GM23248 (cell line): ENCODE data around the gene CCM2. TPM values are rescaled to one million over a fixed set of nuclear protein-coding genes. Genes with fewer than 3 reads are reported as not detected.

Source experiments
- DNase-seq: peaks from one replicate; pipeline ENCODE4 v3.0.0-alpha.2; 2015
- H2AFZ ChIP-seq: fragments of 200-600 bp; sonication (generic); 2 replicates; pipeline ENCODE4 v1.6.1; 2016; ENCODE audit warnings: antibody characterized with exemption
- H3F3A ChIP-seq: fragments of 200-600 bp; sonication (generic); 2 replicates; pipeline ENCODE4 v1.6.1; 2016; ENCODE audit warnings: mild to moderate bottlenecking, antibody characterized with exemption, mixed run types; ENCODE audit not compliant: insufficient read depth
- H3K27ac ChIP-seq: fragments of 200-600 bp; sonication (generic); 2 replicates; pipeline ENCODE4 v1.5.1; 2016; ENCODE audit warnings: mild to moderate bottlenecking
- H3K27me3 ChIP-seq: fragments of 200-600 bp; sonication (generic); replicated peaks from 2 replicates; pipeline ENCODE4 v1.6.1; 2016; ENCODE audit warnings: mild to moderate bottlenecking; ENCODE audit not compliant: insufficient read depth
- H3K36me3 ChIP-seq: fragments of 200-600 bp; sonication (generic); 2 replicates; pipeline ENCODE4 v1.6.1; 2016; ENCODE audit warnings: low read depth, mild to moderate bottlenecking
- H3K4me1 ChIP-seq: fragments of 200-600 bp; sonication (generic); 2 replicates; pipeline ENCODE4 v1.6.1; 2016; ENCODE audit warnings: mild to moderate bottlenecking; ENCODE audit not compliant: insufficient read depth
- H3K4me2 ChIP-seq: fragments of 200-600 bp; sonication (generic); one replicate; pipeline ENCODE4 v1.6.1; 2016; ENCODE audit warnings: mild to moderate bottlenecking; ENCODE audit not compliant: unreplicated experiment
- H3K4me3 ChIP-seq: fragments of 200-600 bp; sonication (generic); 2 replicates; pipeline ENCODE4 v1.5.1; 2016; ENCODE audit warnings: mild to moderate bottlenecking
- H3K79me2 ChIP-seq: fragments of 200-600 bp; sonication (generic); 2 replicates; pipeline ENCODE4 v1.6.1; 2016; ENCODE audit warnings: mild to moderate bottlenecking; ENCODE audit not compliant: insufficient read depth
- H3K9ac ChIP-seq: fragments of 200-600 bp; sonication (generic); 2 replicates; pipeline ENCODE4 v1.6.1; 2016; ENCODE audit warnings: mild to moderate bottlenecking
- H3K9me2 ChIP-seq: fragments of 200-600 bp; sonication (generic); 2 replicates; pipeline ENCODE4 v1.6.1; 2016; ENCODE audit warnings: mixed run types, mild to moderate bottlenecking, moderate library complexity; ENCODE audit not compliant: insufficient read depth
- H3K9me3 ChIP-seq: fragments of 200-600 bp; sonication (generic); one replicate; pipeline ENCODE4 v1.6.1; 2017; ENCODE audit warnings: low read depth
- H4K20me1 ChIP-seq: fragments of 200-600 bp; sonication (generic); 2 replicates; pipeline ENCODE4 v1.6.0; 2016; ENCODE audit not compliant: insufficient read depth
- EZH2 ChIP-seq: fragments of 200-600 bp; sonication (generic); IDR thresholded peaks from 2 replicates; pipeline ENCODE4 v1.6.1; 2018; ENCODE audit warnings: antibody characterized with exemption, mild to moderate bottlenecking; ENCODE audit not compliant: insufficient read depth, poor library complexity, severe bottlenecking
- EZH2phosphoT487 ChIP-seq: fragments of 200-600 bp; sonication (generic); IDR thresholded peaks from 2 replicates; pipeline ENCODE4 v1.6.1; 2018; ENCODE audit warnings: antibody characterized with exemption, moderate library complexity, mild to moderate bottlenecking, low read depth; ENCODE audit not compliant: insufficient read depth
- WGBS, 2 experiments: methylation state at CpG; one replicate each; pipeline ENCODE4 v1.1.6; 2015 to 2017; ENCODE audit warnings: low lambda C conversion rate in 2 of 2, low coverage in 1 of 2; ENCODE audit errors: missing lambda C conversion rate in 2 of 2; 5-methylcytosine and 5-hydroxymethylcytosine counted together
- in situ Hi-C: fragments of 300-500 bp; cut with MboI; formaldehyde crosslinking; loops from 2 replicates; pipeline ENCODE4 v1.15.0; 2020
- polyA plus RNA-seq: library from polyadenylated mRNA; unstranded; fragments of >200 nt; fragmentation: Nextera tagmentation; extraction: Ambion mirVana; gene quantifications from 2 replicates; pipeline ENCODE4 v1.2.1, GENCODE V29; 2016
- total RNA-seq: library from RNA; depleted of rRNA; stranded (reverse); fragments of >200 nt; shearing (Covaris generic); gene quantifications from 2 replicates; pipeline ENCODE4 v1.2.3, GENCODE V29; 2014

Gene CCM2
- total and polyA plus RNA-seq, 2 experiments from 2014 or later: 63.8 to 69.3 TPM

- no peaks in the 10 kb centered on the region for H3K79me2 ChIP-seq
- no peaks in the 10 kb centered on the region; the same call in 1 of the 2 replicates for H4K20me1 ChIP-seq
- H3F3A ChIP-seq: no peaks in the 10 kb centered on the region
- H3K36me3 ChIP-seq: no peaks in the 10 kb centered on the region; the same call in 1 of the 2 replicates
- in situ Hi-C loops: no loop called here
- no peaks in the 10 kb centered on the region for H3K9me3 ChIP-seq
- H3K9ac ChIP-seq: no peak overlapping the region
- H3K4me1 ChIP-seq: no peaks in the 10 kb centered on the region
- H3K4me3 ChIP-seq: no peak overlapping the region
- no peak overlapping the region for H3K27ac ChIP-seq
- no peaks in the 10 kb centered on the region for H3K27me3 ChIP-seq
- whole genome bisulfite sequencing, 2 experiments: 82 to 84% methylated on average over 16 of the region's 16 CpGs
- H3K9me2 ChIP-seq: no peaks in the 10 kb centered on the region
- DNase-seq: no peak
- H3K4me2 ChIP-seq: no peak overlapping the region
- TF ChIP-seq EZH2phosphoT487 (no peak), EZH2 (no peak)
- no peak overlapping the region for H2AFZ ChIP-seq
Observed at GRCh38 chr7:45074528-45075354, 74.7 kb downstream of the CCM2 start.

- no peaks in the 10 kb centered on the region for H3K9me2 ChIP-seq
- H3K4me3 ChIP-seq: no peak overlapping the region
- in situ Hi-C loops: no loop called here
- no peak for TF ChIP-seq EZH2phosphoT487
- no peak for TF ChIP-seq EZH2
- WGBS, 2 experiments: 57 to 75% methylated on average over 1 of the region's 1 CpG
- no peaks in the 10 kb centered on the region for H3F3A ChIP-seq
- H3K27ac ChIP-seq: no peak overlapping the region
- H3K9me3 ChIP-seq: no peaks in the 10 kb centered on the region
- no peak for DNase-seq
- H2AFZ ChIP-seq: no peak overlapping the region
- no peaks in the 10 kb centered on the region for H3K27me3 ChIP-seq
- no peaks in the 10 kb centered on the region for H3K4me1 ChIP-seq
- H3K9ac ChIP-seq: no peak overlapping the region
- H3K36me3 ChIP-seq: no peaks in the 10 kb centered on the region; the same call in 1 of the 2 replicates
- H3K4me2 ChIP-seq: no peak overlapping the region
- H3K79me2 ChIP-seq: no peaks in the 10 kb centered on the region
- H4K20me1 ChIP-seq: no peaks in the 10 kb centered on the region; the same call in 1 of the 2 replicates
Observed at GRCh38 chr7:45075355-45075644, 75.3 kb downstream of the CCM2 start.

GRCh38 chr7:45075871-45076796, 76.1 kb downstream of the CCM2 start:
- Histone ChIP-seq H3K4me1 (no peaks in the 10 kb centered on the region), H3K4me2 (no peak overlapping the region), H3K79me2 (no peaks in the 10 kb centered on the region), H2AFZ (no peak overlapping the region), H3K27me3 (no peaks in the 10 kb centered on the region), H4K20me1 (no peaks in the 10 kb centered on the region; the same call in 1 of the 2 replicates), H3K4me3 (no peak overlapping the region), H3K9ac (no peak overlapping the region), H3F3A (no peaks in the 10 kb centered on the region), H3K9me2 (no peaks in the 10 kb centered on the region), H3K27ac (no peak overlapping the region), H3K36me3 (no peaks in the 10 kb centered on the region; the same call in 1 of the 2 replicates), H3K9me3 (no peaks in the 10 kb centered on the region)
- no peak for DNase-seq
- WGBS, 2 experiments: 86 to 89% methylated on average over 33 to 35 of the region's 35 CpGs
- TF ChIP-seq EZH2phosphoT487: no peak
- no peak for TF ChIP-seq EZH2
- in situ Hi-C loops: no loop called here

- no peaks in the 10 kb centered on the region for H3K9me2 ChIP-seq
- no peak overlapping the region for H3K27ac ChIP-seq
- H3K9ac ChIP-seq: no peak overlapping the region
- no peaks in the 10 kb centered on the region for H3F3A ChIP-seq
- no peak for DNase-seq
- no peaks in the 10 kb centered on the region for H3K79me2 ChIP-seq
- H3K36me3 ChIP-seq: no peaks in the 10 kb centered on the region; the same call in 1 of the 2 replicates
- no peaks in the 10 kb centered on the region for H3K9me3 ChIP-seq
- WGBS, 2 experiments: 76 to 84% methylated on average over 5 of the region's 5 CpGs
- no peak for TF ChIP-seq EZH2
- no peak for TF ChIP-seq EZH2phosphoT487
- H3K4me3 ChIP-seq: no peak overlapping the region
- no peaks in the 10 kb centered on the region for H3K27me3 ChIP-seq
- H3K4me1 ChIP-seq: no peaks in the 10 kb centered on the region
- no peak overlapping the region for H3K4me2 ChIP-seq
- H4K20me1 ChIP-seq: no peaks in the 10 kb centered on the region
- H2AFZ ChIP-seq: no peak overlapping the region
- in situ Hi-C loops: no loop called here
Observed at GRCh38 chr7:45076946-45077345, 76.9 kb downstream of the CCM2 start.
